GM18498 (cell line): ENCODE measurements around the gene ECHS1.
A peak's percentile ranks its signal among the peaks of the same experiment; 100 is the strongest.
"Not testable (repeated sequence)": the region's sequence is repeated elsewhere in the genome, so short reads cannot be mapped to it uniquely, and the experiment has no call there.

Experiments
- ATAC-seq: cut with Tn5 transposase; IDR thresholded peaks from one replicate; pipeline ENCODE4 v1.9.1; 2021; ENCODE audit warnings: mild to moderate bottlenecking, moderate library complexity; ENCODE audit not compliant: unreplicated experiment

The ECHS1 gene

DNA sequence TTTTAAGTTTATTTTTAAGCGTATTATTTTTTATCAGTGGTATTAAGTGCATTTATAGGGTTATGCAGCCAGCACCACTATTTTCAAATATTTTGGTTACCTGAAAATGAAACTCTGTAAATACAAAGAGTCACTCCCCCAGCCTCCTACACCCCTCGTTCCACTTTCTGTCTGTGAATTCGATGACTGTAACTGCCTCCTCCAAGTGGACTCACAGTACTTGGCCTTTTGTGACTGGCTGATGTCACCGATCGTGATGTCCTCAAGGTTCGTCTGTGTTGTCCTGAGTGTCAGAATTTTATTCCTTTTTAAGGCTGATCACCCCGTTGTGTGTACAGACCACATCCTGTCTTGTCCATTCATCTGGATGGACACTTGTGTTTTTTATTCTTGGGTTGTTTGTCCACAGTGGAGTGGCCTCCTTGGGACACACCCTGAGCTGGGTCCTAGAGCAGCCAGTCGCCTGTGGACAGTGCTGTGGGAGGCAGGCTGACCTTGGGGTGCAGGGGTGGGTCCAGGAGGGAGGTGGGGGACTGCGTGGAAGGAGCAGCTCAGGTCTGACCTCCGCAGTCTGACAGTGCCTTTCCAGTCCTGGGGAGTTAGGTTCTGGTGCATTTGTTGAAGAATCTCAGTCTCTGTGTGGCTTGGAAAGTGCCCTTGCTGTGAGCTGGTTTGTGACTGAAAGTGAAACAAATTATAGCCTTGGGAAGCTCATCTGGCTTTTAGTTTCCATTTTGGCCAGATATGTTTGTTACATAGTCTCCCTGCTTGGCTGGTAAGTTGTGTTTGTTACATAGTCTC lies 27.7 kb upstream of the ECHS1 start:
- peak; percentile 67 for ATAC-seq

DNA sequence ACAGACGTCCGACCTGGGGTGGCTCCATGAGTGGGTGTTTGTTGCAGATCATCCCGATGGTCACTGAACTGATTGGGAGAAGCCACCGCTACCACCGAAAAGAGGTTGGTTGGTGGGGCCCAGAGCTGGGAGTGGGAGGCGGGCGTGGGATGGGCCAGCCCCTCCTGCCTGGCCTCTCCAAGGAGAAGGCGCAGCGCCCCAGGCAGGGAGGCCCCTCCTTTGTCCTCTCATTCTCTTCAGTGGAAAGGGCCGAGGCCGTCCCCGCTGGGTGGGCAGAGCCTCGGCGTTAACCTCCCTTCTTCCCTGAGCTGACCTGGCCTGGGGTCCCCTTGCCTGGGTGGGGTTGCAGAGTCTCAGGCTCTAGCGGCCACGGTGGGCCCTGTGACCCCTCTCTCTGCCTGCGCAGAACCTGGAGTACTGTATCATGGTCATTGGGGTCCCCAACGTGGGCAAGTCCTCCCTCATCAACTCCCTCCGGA lies 26.0 kb upstream of the ECHS1 start:
- no peak for ATAC-seq

DNA sequence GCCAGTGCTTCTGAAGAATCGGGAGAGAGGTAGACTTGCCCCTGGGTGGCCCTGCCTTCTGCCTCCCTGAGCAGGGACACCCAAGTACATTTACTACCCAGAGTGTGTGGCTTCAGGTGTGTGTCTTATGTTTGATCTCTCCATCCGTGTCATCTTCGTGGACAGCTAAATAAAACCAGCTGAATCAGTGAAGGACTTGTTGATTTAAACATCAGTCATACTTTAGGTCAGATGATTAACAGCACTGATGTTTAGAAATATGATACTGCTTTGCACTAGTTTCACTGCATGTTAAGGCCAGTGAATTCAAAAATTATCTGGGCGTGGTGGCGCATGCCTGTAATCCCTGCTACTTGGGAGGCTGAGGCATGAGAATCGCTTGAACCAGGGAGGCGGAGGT lies 24.8 kb upstream of the ECHS1 start:
- ATAC-seq: no peak

DNA sequence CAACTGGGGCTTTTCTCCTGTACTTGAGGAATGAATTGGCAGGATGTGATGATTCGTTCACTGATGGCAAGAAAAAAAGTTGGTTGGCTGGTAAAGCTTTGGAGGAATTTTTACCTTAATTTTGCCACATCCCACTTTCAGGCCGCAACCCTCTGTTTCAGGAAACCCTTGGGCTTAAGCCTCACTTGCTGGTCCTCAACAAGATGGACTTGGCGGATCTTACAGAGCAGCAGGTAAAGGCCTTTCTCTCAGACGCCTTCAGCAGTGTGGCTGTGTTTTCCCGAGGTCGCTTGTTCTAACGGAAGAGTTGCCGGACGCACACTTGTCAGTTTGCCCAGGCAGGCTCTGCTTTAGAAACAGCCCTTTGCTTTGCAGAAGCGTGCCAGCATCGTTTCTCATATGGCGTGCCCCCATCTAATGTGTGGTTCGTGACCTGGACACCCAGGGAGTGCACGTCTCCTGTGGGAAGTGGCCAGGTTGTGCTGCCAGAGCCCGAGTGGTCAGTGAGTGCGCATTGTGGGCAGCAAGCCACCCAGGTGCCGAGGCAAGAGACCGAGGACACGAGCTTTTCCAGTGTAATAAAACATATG lies 23.0 kb upstream of the ECHS1 start:
- no peak for ATAC-seq

DNA sequence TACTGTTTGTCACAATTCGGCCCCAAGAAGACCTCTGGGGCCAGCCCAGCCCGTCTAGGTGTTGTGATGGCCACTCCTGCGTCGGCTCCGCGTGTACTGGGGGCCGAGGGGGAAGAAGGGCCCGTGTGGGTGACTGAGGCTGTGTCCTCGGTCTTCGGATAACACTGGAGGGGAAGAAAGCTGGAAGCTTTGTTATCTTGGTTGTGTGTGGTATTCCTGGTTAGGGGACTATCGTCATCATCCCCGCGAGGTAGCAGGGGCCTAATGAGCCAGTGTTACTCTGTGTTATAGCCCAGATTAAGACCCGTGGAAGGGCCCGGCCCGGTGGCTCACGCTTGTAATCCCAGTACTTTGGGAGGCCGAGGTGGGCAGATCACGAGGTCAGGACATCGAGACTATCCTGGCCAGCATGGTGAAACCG lies 21.7 kb upstream of the ECHS1 start:
- no peak for ATAC-seq

DNA sequence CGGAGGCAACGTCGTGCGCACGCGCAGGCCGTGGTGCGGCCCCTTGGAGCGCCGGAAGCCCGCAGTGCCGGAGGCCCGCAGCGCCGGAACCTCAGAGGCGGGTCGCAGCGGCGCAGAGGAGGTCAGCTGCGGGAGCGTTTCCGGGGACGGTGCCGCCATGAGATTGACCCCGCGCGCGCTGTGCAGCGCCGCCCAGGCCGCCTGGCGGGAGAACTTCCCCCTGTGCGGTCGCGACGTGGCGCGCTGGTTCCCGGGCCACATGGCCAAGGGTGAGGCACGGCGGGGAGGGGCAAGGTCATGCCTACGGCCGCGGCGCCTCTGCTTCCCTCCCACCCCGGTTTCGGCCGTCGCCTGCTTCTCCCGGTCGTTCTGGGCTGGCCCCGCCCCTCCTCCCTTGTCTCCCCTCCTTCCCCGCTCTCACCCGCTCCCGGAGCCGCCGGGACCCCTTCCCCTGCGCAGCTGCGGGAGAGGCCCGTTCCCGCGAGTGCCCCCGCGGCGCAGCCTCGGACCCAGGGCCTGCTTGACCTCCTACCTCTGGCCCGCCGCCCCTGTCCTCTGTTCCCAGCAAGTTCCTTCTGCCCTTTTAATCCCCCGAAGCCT lies 21.0 kb upstream of the ECHS1 start, which contains the start of gene MTG1:
Gene MTG1 (plus strand): TSS at position 94 of the 600 bp plus-strand sequence. CDS start 64 bp downstream, at position 158.
- peak; percentile 78 for ATAC-seq

DNA sequence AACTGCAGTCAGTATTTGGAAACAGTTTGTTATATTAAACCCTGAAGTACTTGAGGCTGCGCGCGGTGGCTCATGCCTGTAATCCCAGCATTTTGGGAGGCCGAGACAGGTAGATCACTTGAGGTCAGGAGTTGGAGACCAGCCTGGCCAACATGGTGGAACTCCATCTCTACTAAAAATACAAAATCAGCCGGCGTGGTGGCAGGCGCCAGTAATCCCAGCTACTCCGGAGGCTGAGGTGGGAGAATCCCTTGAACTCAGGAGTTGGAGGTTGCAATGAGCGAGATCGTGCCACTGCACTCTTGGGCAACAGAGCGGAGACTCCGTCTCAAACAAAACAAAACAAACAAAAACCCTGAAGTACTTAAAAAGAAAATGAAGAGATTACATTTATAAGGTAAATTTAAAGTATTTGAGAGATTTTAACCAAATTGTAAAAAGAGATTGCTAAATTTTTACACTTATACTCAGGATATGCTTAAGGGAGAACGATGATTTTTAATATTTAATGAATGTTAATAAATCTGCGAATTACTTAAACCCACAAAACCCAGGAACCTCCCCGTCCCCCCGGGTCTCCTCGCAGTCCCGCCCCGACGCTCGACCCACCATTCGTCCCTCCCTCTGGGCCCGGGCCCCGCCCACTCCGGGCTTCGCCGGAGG lies 20.4 kb upstream of the ECHS1 start:
- no peak for ATAC-seq

DNA sequence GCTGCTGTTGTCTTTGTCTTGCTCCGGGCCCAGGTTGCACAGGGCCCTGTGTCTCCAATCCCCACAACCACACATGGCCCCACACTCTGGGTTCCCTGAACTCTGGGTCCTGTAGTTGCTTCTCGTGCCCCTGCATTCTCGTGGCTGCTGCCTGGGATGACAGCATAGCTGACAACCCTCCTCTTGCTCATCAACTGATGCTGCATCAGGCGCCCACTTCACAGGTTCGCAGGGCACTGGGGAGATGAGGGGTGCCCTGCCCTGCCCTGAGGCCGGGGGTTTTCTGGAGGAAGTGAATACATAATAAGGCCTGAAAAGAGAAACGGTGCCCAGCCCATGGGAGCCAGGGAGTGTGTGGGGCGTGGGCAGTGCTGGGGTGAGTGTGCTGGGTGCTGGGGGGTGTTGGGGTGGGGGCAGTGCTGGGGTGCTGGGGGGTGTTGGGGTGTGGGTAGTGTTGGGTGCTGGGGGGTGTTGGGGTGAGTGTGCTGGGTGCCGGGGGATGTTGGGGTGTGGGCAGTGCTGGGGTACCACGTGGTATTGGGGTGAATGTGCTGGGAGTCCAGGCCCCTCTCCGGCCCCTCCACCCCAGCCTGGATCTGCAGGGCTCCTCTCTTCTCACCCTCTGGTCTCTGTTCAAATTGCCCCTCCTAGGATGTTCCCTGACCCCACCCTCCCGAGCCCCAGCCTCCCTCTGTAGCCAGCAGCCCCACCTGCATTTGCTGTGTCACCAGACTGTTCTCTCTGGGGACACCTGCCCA lies 18.8 kb upstream of the ECHS1 start:
- ATAC-seq: no peak

DNA sequence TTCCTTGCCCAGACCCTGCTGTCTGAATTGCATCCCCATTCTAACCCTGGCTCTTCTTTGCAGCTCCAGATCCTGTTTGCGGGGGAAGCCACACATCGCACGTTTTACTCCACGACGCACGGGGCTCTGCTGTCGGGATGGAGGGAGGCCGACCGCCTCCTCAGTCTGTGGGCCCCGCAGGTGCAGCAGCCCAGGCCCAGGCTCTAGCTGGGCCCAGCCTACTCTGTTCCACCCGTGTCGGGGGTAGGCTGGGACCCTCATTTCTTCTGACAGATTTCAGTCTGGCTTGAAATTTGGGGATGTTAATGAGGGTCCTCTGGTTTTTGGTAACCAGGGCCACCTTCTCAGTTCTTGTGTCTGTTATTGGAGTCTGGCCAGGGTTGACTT lies 18.1 kb upstream of the ECHS1 start:
- no peak for ATAC-seq

DNA sequence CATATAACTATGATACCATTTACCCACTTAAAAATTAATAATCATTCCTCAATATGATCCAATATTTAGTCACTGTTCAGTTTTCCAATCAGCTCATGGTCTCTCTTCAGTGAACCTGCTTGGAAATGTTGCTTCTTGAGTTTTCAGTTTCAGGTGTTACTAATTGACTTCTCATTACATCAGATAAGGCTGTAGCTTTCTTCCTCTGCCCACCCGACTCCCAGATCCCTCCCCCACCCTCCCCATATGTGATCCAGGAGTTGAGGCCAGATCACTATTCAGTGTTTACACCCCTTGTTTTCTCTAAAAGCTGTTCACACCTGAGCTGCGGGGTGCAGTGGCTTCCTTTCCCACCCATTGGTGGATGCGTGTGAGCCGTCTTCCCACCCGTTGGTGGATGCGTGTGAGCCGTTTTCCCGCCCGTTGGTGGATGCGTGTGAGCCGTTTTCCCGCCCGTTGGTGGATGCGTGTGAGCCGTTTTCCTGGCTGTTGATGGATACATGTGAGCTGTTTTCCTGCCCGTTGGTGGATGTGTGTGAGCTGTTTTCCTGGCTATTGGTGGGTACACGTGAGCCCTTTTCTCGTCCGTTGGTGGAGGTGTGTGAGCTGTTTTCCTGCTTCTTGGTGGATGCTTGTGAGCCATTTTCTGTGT lies 17.6 kb upstream of the ECHS1 start:
- no peak for ATAC-seq

DNA sequence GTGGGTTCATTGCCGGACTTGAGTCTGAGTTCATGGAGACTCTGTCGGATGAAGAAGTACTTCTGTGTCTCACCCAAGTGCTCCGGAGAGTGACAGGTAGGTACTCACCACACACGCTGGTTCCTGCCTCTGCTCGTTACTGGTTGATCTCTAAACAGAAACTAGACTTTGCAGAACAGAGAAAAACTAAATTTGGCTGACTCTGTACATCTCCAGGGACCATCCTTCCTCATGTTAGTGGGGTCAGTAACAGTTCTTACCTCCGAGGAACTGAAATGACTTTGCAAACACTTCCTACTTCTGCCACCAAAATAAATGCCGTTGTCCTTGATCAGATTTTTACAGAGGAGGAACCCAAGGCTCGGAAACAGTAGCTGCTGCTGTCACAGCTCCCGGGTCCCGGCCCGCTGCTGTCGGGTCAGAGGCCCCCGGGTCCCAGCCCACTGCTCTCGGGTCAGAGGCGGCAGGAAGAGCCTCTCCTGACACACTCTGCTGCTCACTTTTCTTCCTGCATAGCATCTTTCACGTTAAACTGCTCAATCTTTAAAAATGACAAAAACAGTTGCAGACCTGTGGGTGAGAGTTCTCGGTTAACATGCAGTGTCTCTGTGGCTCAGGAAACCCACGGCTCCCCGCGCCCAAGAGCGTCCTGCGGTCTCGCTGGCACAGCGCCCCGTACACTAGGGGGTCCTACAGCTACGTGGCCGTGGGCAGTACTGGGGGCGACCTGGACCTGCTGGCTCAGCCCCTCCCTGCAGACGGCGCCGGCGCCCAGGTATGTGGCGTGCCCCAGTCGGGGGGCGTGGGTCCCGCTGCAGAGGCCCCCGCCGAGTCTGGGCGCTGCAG lies 16.0 kb upstream of the ECHS1 start:
- ATAC-seq: peak; percentile 82

DNA sequence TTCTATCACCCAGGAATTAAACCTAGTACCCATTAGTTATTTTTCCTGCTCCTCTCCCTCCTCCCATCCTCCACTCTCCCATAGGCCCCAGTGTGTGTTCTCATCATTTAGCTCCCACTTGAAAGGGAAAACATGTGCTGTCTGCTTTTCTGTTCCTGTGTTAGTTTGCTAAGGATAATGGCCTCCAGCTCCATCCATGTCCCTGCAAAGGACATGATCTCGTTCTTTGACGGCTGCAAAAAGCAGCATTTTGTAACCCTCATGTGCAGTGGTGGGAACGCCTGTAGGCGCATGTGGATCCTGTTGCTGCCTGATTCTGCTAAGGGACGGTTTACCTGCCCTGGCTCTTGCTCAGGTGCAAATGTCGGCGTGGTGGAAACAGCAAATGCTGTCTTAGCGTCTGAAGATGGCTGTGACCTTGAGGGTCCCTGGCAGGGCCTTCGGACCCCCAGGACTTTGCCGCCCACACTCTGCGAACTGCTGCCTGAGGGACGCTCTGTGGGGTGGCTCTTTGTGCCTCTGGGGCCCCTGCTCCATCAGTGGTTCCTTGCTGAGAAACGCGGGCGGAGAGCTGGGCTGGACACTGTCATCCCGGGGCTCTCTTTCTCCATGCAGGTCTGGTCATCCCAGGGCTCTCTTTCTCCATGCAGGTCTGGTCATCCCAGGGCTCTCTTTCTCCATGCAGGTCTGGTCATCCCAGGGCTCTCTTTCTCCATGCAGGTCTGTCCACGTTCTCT lies 15.2 kb upstream of the ECHS1 start:
- ATAC-seq: peak; percentile 4

DNA sequence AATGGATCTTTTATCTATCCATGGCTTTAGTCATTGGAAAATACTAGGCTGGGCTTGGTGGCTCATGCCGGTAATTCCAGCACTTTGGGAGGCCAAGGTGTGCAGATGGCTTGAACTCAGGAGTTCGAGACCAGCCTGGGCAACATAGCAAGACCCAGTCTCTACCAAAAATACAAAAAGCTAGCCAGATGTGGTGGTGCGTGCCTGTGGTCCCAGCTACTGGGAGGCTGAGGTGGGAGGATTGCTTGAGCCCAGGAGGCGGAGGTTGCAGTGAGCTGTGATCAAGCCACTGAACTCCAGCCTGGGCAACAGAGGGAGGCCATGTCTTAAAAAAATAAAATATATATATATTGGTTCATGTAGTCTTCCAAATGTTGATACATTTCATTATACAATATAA lies 13.8 kb upstream of the ECHS1 start:
- ATAC-seq: not testable (repeated sequence)

DNA sequence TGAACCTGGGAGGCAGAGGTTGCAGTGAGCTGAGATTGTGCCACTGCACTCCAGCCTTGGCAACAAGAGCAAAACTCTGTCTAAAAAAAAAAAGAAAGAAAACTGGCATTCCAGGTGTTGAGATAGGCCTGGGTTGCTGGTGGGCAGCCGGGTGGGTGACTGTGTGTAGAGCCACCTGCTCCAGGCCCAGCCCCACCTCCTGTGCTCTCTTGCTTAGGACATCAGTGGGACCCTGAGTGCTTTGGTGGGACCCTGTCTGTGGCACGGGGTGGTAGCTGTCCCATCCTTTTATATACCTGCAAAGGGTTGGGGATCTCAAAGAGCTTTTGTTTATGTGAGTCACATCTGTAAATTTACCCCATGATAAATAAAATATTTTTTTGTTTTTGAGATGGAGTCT lies 12.1 kb upstream of the ECHS1 start:
- no peak for ATAC-seq

DNA sequence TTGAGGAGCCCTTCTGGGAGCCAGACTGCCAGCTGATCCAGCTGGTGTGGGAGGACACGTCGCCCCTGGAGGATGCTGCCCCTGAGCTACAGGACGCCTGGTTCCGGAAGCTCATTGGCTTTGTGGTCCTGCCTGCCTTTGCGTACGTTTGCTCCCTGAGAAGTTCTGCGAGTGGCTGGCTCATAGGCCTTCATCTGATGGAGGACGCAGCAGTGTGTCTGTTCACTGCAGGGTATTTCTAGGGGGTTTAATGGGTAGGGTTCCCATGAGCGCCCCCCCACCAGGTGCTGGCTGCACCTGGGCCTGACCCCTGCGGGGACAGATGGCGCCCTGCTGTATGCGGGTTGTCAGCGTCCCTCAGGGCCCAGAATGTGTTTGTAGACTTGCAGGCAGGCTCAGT lies 10.9 kb upstream of the ECHS1 start:
- no peak for ATAC-seq

DNA sequence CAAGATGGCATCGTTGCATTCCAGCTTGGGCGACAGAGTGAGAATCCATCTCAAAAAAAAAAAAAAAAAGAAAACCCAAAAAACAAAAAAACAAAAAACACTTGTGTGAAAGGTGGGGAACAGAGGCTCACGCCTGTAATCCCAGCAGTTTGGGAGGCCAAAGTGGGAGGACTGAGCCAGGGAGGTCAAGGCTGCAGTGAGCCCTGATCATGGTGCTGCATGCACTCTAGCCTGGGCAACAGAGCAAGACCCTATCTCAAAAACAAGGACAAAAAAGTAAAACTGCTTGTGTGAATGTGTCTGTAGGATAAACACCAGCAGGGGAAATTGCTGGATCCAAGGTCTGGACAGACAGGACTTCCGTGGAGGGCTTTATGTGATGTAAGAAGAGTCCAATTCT lies 10.4 kb upstream of the ECHS1 start:
- no peak for ATAC-seq

DNA sequence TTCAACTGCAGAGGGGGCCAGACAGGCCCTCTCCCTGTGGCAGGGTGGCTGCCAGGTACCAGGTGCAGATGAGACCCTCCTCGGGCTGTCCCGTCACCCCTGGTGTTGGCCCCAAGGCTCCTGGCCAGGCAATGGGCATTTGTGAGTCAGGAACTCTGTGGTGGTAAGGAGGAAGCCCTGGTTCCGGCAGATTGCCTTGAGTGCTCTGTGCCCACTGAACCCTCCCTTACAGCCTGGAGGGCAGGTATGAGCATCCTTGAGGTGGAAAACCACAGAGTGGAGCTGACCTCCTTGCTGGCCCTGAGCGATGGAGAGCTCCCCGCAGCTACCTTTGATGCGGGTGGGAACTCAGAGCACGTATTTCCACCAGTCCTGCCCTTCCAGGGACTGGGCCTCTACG lies 7.9 kb upstream of the ECHS1 start:
- no peak for ATAC-seq

DNA sequence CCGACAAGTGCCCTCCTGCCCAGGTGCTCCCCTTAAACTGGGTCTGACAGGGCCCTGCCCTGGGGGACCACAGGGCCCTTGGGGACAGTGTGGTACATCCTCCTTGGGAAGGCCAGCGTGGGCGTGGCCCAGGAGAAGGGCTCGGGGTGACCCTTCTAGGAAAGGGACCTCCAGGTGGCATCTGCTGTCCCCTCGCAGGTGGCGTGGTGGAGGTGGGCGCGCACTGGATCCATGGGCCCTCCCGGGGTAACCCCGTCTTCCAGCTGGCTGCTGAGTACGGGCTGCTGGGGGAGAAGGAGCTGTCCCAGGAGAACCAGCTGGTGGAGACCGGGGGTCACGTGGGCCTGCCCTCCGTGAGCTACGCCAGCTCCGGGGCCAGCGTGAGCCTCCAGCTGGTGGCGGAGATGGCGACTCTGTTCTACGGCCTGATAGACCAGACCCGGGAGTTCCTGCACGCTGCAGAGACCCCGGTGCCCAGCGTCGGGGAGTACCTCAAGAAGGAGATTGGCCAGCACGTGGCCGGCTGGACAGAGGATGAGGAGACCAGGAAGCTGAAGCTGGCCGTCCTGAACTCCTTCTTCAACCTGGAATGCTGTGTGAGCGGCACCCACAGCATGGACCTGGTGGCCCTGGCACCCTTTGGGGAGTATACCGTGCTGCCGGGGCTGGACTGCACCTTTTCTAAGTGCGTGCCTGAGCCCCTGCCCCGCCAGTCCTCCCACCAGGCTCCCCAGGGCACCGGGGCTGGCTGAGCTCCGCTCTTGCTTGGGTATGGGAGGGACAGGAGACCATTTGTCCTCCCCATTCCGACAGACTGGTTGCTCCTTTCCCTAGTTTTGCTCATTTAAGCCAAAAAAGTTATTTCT lies 6.9 kb upstream of the ECHS1 start:
- peak; percentile 1 for ATAC-seq
